Measurements from ENCODE around the gene WEE1. TPM values are rescaled to one million over a fixed set of nuclear protein-coding genes. Genes with fewer than 3 reads are reported as not detected.

The WEE1 gene
- total and polyA plus RNA-seq, 8 donors = 2.6 to 10.7 (median 6.2) TPM

- WGBS, 2 donors = 90 to 95% methylated on average over 8 of the region's 8 CpGs
- intact Hi-C loops (cut with DNase I) = no loop called here
- H3K36me3 ChIP-seq = no peaks in the 10 kb centered on the region
- no peak for ATAC-seq
- FAIRE-seq = no peak
- TF ChIP-seq, protein P1, sequence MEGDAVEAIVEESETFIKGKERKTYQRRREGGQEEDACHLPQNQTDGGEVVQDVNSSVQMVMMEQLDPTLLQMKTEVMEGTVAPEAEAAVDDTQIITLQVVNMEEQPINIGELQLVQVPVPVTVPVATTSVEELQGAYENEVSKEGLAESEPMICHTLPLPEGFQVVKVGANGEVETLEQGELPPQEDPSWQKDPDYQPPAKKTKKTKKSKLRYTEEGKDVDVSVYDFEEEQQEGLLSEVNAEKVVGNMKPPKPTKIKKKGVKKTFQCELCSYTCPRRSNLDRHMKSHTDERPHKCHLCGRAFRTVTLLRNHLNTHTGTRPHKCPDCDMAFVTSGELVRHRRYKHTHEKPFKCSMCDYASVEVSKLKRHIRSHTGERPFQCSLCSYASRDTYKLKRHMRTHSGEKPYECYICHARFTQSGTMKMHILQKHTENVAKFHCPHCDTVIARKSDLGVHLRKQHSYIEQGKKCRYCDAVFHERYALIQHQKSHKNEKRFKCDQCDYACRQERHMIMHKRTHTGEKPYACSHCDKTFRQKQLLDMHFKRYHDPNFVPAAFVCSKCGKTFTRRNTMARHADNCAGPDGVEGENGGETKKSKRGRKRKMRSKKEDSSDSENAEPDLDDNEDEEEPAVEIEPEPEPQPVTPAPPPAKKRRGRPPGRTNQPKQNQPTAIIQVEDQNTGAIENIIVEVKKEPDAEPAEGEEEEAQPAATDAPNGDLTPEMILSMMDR (IDR thresholded peaks at IDR 0.05) = no peak
- no peak overlapping the region for H3K4me3 ChIP-seq
- H3K4me1 ChIP-seq = peaks cover 28 to 32% (median 32%) of the 10 kb centered on the region in 3 donors
- no peaks in the 10 kb centered on the region for H3K9me3 ChIP-seq
- no peak for DNase-seq
- no peaks in the 10 kb centered on the region for H3K27me3 ChIP-seq
- no peak overlapping the region for H3K27ac ChIP-seq
Measured at GRCh38 chr11:9571071-9571762, 2.3 kb upstream of the WEE1 start.

DNA sequence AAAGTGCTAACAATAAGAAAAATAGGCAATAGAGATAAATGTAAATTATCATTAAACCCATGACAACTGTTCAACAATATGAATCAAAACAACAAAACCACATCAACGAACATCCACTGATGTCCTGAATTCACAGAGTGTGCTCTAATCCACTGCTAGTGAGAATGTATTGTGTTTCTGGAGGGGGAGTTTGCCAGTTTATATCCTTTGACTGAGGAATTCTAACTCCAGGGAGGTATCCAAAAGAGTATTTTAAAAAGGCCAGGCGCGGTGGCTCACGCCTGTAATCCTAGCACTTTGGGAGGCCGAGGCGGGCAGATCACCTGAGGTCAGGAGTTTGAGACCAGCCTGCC, 1.7 kb upstream of the WEE1 start:
- peaks cover 0 to 2% (median 0%) of the 10 kb centered on the region in 3 donors for H3K36me3 ChIP-seq
- WGBS, 2 donors = 96% methylated on average over 6 of the region's 6 CpGs
- no peak for ATAC-seq
- peaks cover 24 to 29% (median 28%) of the 10 kb centered on the region in 3 donors for H3K4me1 ChIP-seq
- no peak for DNase-seq
- no peak overlapping the region for H3K27ac ChIP-seq
- intact Hi-C loops (cut with DNase I) = no loop called here
- no peaks in the 10 kb centered on the region for H3K9me3 ChIP-seq
- H3K27me3 ChIP-seq = no peaks in the 10 kb centered on the region
- FAIRE-seq = no peak
- H3K4me3 ChIP-seq = no peak overlapping the region
- TF ChIP-seq, protein P1 (IDR thresholded peaks at IDR 0.05) = no peak

- no peak for ATAC-seq
- Histone ChIP-seq H3K36me3 (peaks cover 0 to 15% (median 0%) of the 10 kb centered on the region in 3 donors), H3K27me3 (no peaks in the 10 kb centered on the region), H3K4me3 (peak overlapping the region; percentile 49 to 79 (median 70)), H3K27ac (peak overlapping the region; percentile 92 to 98 (median 96)), H3K4me1 (peaks cover 9 to 17% (median 16%) of the 10 kb centered on the region in 3 donors), H3K9me3 (no peaks in the 10 kb centered on the region)
- WGBS, 2 donors = 0 to 1% methylated on average over 67 to 122 of the region's 122 CpGs
- TF ChIP-seq, protein P1 (IDR thresholded peaks at IDR 0.05) = no peak
- no peak for FAIRE-seq
- intact Hi-C loops (cut with DNase I) = no loop called here
- DNase-seq = peak in 5 of 6 donors; percentile 34 to 77 (median 64)
Measured at GRCh38 chr11:9573775-9574621, 528 bp downstream of the WEE1 start.

DNA sequence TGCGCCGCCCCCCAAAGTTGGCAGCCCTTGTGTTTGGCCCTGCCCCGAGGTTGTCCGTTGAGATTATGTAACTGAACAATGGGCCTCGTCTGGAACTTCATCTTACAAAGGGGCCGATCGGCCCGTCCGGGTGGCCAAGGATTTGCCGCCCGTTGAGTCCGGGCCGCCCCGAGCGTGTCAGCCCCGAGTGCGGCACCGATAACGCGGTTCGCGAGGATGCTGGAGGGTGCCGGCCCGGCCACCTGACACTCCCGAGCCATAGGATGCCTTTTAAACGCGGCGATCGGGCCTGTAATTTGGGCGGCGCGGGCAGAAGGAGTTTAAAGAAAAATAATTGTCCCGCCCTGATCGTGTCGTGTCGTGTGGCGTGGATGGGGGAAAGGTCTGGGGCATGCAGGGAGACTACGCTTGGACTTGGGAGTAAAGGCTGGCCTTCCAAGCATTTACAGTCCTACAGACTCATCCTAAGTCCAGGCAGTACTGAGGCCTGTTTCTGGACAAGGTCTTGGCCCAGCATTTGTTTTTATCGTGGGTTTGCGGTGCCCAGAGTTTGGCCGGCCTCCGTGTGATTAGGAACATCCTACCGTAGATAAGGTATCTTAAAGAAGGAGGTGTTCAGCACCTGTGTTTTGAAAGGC, 1.3 kb downstream of the WEE1 start:
- DNase-seq (peak in 5 of 6 donors; percentile 28 to 74 (median 58)), ATAC-seq (no peak), FAIRE-seq (no peak)
- WGBS, 2 donors = 0 to 1% methylated on average over 41 to 43 of the region's 43 CpGs
- Histone ChIP-seq H3K4me3 (peak overlapping the region; percentile 49 to 79 (median 70)), H3K4me1 (peaks cover 4 to 13% (median 12%) of the 10 kb centered on the region in 3 donors), H3K27ac (peak overlapping the region; percentile 14 to 98 (median 66)), H3K9me3 (no peaks in the 10 kb centered on the region), H3K36me3 (peaks cover 0 to 15% (median 0%) of the 10 kb centered on the region in 3 donors), H3K27me3 (no peaks in the 10 kb centered on the region)
- TF ChIP-seq, protein P1 (IDR thresholded peaks at IDR 0.05) = no peak
- intact Hi-C loops (cut with DNase I) = no loop called here
